Measurements from ENCODE around the gene SLC7A11.

- TF ChIP-seq POLR2A (IDR thresholded peaks at IDR 0.05), result no peak
- TF ChIP-seq CTCF (IDR thresholded peaks at IDR 0.05), result no peak
Observed at GRCh38 chr4:138259824-138260223, 17.7 kb upstream of the SLC7A11 start.

Data from lower leg skin (tissue), 3 donors.